Measurements from ENCODE around the gene RNF39. TPM values are rescaled to one million over a fixed set of nuclear protein-coding genes. Genes with fewer than 3 reads are reported as not detected.

RNF39 gene, protein sequence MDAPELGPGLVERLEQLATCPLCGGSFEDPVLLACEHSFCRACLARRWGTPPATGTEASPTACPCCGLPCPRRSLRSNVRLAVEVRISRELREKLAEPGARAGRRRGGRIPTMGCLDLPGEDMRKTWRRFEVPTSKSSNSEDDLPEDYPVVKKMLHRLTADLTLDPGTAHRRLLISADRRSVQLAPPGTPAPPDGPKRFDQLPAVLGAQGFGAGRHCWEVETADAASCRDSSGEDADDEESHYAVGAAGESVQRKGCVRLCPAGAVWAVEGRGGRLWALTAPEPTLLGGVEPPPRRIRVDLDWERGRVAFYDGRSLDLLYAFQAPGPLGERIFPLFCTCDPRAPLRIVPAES
- total RNA-seq = not detected in 2 replicates

GRCh38 chr6:30075094-30075789 is at the start of gene RNF39:
Gene RNF39 (minus strand): TSS chr6:30075769. CDS start chr6:30075585, 184 bp downstream.

DNA sequence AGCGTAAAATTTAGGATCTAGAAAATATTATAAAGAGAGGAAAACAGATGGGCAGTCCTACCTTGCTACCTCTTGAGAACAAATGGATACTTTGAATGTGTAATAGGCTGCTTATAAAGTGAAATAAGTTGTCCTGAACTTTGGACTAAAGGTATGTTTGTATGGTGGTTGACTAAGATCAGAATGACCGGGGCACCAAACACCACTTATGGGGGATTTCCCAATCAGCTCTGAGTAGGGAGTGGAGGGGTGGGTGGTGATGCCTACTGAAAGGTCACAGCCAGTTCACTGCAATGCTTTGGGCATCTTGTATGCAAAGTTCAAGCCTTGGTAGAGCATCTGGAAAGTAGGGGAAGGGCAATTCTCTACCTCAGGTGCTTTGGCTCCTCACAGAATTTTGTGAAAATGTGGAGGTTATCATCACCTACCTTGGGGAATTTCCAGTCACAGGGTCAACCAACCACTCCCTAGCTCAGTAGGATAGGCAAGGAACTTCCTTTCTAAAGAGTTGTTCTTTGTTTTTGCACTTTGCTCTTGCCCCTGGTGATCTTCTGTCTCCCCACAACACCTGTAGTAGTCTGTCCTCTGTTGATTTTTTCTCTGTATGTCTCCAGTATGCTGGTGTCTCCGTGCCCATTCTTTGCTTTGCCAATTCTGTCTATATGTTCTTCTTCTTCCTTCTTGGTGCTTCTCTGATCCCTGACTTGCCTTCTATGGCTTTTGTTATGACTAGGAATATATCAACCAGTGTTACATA is 37.6 kb upstream of the RNF39 start, which contains the start of gene TRIM31:
Gene TRIM31 (minus strand): TSS at position 88 of the 757 bp plus-strand sequence. CDS start 285 bp downstream, outside the sequence.

GRCh38 chr6:30066577-30067459 is 8.8 kb downstream of the RNF39 start, which contains the start of gene PPP1R11:
Gene PPP1R11 (plus strand): TSS chr6:30067198. CDS start chr6:30067411, 213 bp downstream.

DNA sequence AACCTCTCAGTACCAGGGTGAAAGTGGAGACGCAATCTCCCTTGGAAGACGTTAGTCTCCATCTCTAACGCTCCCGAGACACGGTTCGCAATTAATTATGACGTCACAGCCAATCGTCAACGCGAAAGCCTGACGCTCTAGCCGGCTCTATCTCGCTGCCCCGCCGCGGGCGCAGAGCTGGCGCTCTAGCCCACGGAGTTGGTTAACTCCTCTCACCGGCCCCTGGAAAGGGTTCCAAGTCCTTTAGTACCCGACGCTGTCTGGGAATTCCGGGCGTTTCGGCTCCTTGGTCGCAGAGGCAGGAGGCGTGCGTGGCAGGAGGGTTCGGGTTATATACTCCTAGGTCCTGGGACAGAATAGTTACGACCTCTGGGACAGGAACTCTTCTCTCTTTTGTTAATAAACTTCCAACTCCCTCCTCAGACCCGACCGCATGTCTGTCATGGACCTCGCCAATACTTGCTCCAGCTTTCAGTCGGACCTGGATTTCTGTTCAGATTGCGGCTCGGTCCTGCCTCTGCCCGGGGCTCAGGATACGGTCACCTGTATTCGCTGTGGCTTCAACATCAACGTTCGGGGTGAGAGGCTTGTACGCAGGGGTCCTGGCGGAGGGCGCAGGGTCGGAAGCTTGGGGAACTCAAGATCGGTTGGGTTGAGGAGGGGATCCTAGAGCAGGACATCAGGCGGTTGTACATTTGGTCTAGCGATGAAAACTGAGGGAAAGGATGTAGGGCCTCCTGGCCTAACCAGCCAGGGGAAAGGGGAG is 14.3 kb downstream of the RNF39 start, which contains the start of gene POLR1H:
Gene POLR1H (plus strand): TSS at position 174 of the 766 bp plus-strand sequence. CDS start 260 bp downstream, at position 434.

Other genes with a start within 250 kb of the RNF39 start
- gene HLA-G, start 247.9 kb downstream of the RNF39 start, total RNA-seq = not detected in 2 replicates
- gene HLA-A, start 133.2 kb downstream of the RNF39 start, total RNA-seq = 804 and 1,185 TPM in 2 replicates
- 26.9 and 35.3 TPM in 2 replicates for gene POLR1H, start 14.5 kb downstream of the RNF39 start, total RNA-seq
- 8.9 and 15.9 TPM in 2 replicates for gene PPP1R11, start 8.6 kb downstream of the RNF39 start, total RNA-seq
- gene TRIM31, start 37.3 kb upstream of the RNF39 start, total RNA-seq = not detected in 2 replicates
- gene TRIM40, start 60.4 kb upstream of the RNF39 start, total RNA-seq = not detected in 2 replicates
- gene TRIM10, start 85.4 kb upstream of the RNF39 start, total RNA-seq = not detected in 2 replicates
- not detected in 2 replicates for gene TRIM15, start 87.8 kb upstream of the RNF39 start, total RNA-seq
- 19.8 and 32.6 TPM in 2 replicates for gene TRIM26, start 137.6 kb upstream of the RNF39 start, total RNA-seq

Measured in bladder microvascular endothelial cell (primary cell).